ENCODE measurements around the gene PRM2.

Gene PRM2

DNA sequence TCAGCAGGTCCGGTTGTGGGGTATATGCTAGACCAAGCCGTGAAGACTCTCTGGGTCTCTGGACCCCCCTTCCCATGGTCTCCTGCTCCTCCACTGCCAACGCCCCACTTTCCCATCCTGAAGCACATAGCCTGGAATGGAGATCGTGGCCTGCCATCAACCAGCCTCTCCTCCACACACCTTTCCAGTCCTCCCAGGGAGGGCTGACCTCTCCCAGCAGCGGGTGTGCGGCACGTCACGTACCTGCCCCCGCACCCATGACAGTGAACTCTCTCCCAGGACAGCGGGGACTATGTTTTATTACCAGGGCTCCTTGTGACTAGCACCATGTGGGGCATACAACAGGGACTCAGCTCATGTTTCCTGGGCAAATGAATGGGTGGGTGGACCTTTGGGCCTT is 4.7 kb downstream of the PRM2 start:
- no peaks in the 10 kb centered on the region for H3K4me1 ChIP-seq (ENCODE audit: control insufficient read depth in 1 of 2, insufficient read depth in 1 of 2, low read depth in 1 of 2, low read length in 1 of 2)
- H3K27ac ChIP-seq = no peak overlapping the region
- H3K27me3 ChIP-seq = no peaks in the 10 kb centered on the region
- TF ChIP-seq, protein P1, sequence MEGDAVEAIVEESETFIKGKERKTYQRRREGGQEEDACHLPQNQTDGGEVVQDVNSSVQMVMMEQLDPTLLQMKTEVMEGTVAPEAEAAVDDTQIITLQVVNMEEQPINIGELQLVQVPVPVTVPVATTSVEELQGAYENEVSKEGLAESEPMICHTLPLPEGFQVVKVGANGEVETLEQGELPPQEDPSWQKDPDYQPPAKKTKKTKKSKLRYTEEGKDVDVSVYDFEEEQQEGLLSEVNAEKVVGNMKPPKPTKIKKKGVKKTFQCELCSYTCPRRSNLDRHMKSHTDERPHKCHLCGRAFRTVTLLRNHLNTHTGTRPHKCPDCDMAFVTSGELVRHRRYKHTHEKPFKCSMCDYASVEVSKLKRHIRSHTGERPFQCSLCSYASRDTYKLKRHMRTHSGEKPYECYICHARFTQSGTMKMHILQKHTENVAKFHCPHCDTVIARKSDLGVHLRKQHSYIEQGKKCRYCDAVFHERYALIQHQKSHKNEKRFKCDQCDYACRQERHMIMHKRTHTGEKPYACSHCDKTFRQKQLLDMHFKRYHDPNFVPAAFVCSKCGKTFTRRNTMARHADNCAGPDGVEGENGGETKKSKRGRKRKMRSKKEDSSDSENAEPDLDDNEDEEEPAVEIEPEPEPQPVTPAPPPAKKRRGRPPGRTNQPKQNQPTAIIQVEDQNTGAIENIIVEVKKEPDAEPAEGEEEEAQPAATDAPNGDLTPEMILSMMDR (IDR thresholded peaks at IDR 0.05) = no peak
- H3K4me3 ChIP-seq (ENCODE audit: low read depth in 1 of 2, low read length in 1 of 2) = no peak overlapping the region
- no peaks in the 10 kb centered on the region for H3K36me3 ChIP-seq
- H3K9me3 ChIP-seq = no peaks in the 10 kb centered on the region

DNA sequence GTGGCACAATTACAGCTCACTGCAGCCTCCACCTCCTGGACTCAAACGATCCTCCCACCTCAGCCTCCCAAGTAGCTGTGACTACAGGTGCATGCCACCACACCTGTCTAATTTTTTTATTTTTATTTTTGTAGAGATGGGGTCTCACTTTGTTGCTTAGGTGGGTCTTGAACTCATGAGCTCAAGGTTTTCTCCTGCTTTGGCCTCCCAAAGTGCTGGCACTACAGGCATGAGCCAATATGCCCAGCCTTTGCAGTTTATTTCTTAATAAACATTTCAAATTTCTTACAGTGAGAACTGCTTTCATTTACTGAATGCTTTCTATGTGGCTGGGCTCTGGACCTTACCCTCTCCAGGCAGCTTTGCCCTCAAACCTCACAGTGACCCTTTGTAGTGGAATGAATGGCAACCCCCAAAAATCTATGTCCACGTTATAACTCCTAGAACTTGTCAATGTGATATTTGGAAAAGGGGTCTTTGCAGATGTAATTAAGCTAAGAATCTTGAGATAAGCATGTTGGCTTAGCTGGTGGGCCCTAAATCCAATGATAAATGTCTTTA is 5.6 kb downstream of the PRM2 start:
- no peak overlapping the region for H3K4me3 ChIP-seq (ENCODE audit: low read depth in 1 of 2, low read length in 1 of 2)
- H3K4me1 ChIP-seq (ENCODE audit: control insufficient read depth in 1 of 2, insufficient read depth in 1 of 2, low read depth in 1 of 2, low read length in 1 of 2) = no peaks in the 10 kb centered on the region
- TF ChIP-seq, protein P1 (IDR thresholded peaks at IDR 0.05) = no peak
- no peaks in the 10 kb centered on the region for H3K36me3 ChIP-seq
- no peaks in the 10 kb centered on the region for H3K9me3 ChIP-seq
- H3K27ac ChIP-seq = no peak overlapping the region
- H3K27me3 ChIP-seq = no peaks in the 10 kb centered on the region

DNA sequence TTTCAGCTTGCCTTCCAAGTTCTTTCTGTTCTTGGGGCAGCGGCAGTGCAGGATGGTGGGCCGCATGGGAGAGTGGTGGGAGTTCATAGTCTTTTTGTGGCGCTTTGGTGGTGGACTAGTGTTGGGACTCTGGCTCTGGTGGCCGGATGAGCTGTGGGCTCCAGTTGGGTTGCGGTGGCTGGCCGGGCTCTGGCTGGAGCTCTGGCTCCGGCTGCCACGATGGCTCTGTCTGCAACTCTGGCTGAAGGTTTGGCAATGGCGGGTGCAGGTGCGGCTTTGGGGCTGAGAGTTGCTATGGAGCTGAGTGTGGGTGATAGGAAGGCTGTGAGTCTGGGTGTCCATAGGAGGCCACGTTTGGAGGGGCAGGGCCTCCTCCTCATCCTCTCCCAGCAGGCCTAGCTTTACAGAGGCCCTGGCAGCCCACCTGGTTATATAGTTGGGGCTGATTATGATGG is 7.3 kb downstream of the PRM2 start, which contains the start of gene TNP2:
Gene TNP2 (minus strand): TSS at position 405 of the 455 bp plus-strand sequence. CDS start 63 bp downstream, at position 342.
- peaks cover 4 to 7% of the 10 kb centered on the region in 2 experiments for H3K4me1 ChIP-seq (ENCODE audit: control insufficient read depth in 1 of 2, insufficient read depth in 1 of 2, low read depth in 1 of 2, low read length in 1 of 2)
- TF ChIP-seq, protein P1 (IDR thresholded peaks at IDR 0.05) = no peak
- H3K27me3 ChIP-seq = no peaks in the 10 kb centered on the region
- H3K36me3 ChIP-seq = no peaks in the 10 kb centered on the region
- H3K4me3 ChIP-seq (ENCODE audit: low read depth in 1 of 2, low read length in 1 of 2) = no peak within 1 kb of the TSS
- no peaks in the 10 kb centered on the region for H3K9me3 ChIP-seq
- H3K27ac ChIP-seq = no peak within 1 kb of the TSS

DNA sequence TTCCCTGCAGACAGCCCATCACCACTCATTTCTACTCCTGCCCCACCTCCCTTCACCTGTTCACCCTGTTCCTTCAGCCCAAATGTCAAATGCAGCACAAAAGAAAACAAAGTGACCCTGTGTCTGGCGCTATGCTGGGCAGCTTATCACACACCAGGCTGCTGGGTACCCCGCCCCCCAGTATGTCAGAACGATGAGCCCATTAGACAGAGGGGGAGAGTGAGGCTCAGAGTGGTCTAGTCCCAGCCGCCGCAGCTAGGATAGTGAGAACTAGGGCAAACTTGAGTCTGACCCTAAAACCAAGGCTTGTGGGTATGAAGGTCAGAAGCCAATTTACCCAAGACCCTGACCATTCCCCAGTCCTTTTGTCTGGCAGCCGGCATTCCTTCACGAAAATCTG is 11.2 kb downstream of the PRM2 start:
- Histone ChIP-seq H3K9me3 (no peaks in the 10 kb centered on the region), H3K36me3 (no peaks in the 10 kb centered on the region), H3K4me3 (ENCODE audit: low read depth in 1 of 2, low read length in 1 of 2) (no peak overlapping the region), H3K27me3 (no peaks in the 10 kb centered on the region), H3K27ac (no peak overlapping the region), H3K4me1 (ENCODE audit: control insufficient read depth in 1 of 2, insufficient read depth in 1 of 2, low read depth in 1 of 2, low read length in 1 of 2) (peaks cover 4 to 7% of the 10 kb centered on the region in 2 experiments)
- TF ChIP-seq, protein P1 (IDR thresholded peaks at IDR 0.05) = no peak

DNA sequence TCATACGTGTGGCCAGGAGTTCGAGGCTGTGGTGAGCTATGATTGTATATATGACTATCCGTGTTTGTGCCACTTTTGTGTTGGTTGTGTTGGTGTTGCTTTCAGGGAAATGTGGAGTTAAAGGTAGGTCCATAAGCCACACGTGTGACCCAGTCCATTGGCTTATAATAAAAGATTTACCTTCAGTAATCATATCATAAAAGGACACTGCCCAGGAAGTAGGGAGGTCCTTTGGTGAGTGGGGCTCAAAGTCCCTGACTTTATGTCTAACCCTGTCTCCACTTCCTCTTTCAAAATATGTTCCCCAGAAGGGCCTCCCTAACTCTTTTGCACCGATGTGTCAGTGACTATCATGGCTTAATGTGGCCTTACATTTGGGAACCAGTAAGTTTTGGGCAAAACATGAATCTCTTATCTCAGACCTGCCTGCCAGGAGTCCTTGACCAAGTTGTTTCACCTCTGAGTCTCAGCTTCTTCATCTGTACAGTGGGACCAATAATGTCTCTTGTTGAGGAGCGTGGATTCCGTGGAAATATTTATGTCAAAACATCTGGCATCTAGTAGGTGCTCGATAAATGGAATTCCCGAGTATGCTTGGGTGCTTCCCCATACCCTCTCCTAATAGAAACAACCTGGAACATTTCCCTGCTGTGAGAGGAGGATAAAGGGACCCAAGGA is 12.0 kb downstream of the PRM2 start:
- H3K4me3 ChIP-seq (ENCODE audit: low read depth in 1 of 2, low read length in 1 of 2) = no peak overlapping the region
- no peaks in the 10 kb centered on the region for H3K9me3 ChIP-seq
- peaks cover under 1% of the 10 kb centered on the region for H3K27me3 ChIP-seq
- H3K27ac ChIP-seq = no peak overlapping the region
- no peaks in the 10 kb centered on the region for H3K36me3 ChIP-seq
- peaks cover 5 to 7% of the 10 kb centered on the region in 2 experiments for H3K4me1 ChIP-seq (ENCODE audit: control insufficient read depth in 1 of 2, insufficient read depth in 1 of 2, low read depth in 1 of 2, low read length in 1 of 2)
- TF ChIP-seq, protein P1 (IDR thresholded peaks at IDR 0.05) = no peak
